RKO (cell line): ENCODE results near the gene NEK8.

Experiments used
- DNase-seq: peaks from one replicate; pipeline ENCODE4 v3.0.0-alpha.2; 2016; ENCODE audit warnings: low spot score

The NEK8 gene

GRCh38 chr17:28728364-28729200 lies at the start of gene NEK8:
NEK8 (plus strand) TSS chr17:28728788; CDS start chr17:28728814, 26 bp downstream.
- peak; percentile 94 for DNase-seq

- no peak for DNase-seq
These were observed 45.9 kb upstream of the NEK8 start for GRCh38 chr17:28682655-28683054.

GRCh38 chr17:28684963-28685362 lies 43.6 kb upstream of the NEK8 start:
- peak; percentile 49 for DNase-seq

GRCh38 chr17:28685366-28685765 lies 43.2 kb upstream of the NEK8 start:
- DNase-seq = no peak

- DNase-seq = no peak
These were observed 42.3 kb upstream of the NEK8 start for GRCh38 chr17:28686296-28686695.

- DNase-seq = no peak
These were observed 40.1 kb upstream of the NEK8 start for GRCh38 chr17:28688481-28688880.

GRCh38 chr17:28689011-28689410 lies 39.6 kb upstream of the NEK8 start:
- DNase-seq = no peak

- no peak for DNase-seq
These were observed 34.7 kb upstream of the NEK8 start for GRCh38 chr17:28693869-28694268.

GRCh38 chr17:28698253-28698941 lies 30.2 kb upstream of the NEK8 start:
- no peak for DNase-seq

GRCh38 chr17:28700278-28700677 lies 28.3 kb upstream of the NEK8 start:
- DNase-seq = no peak

GRCh38 chr17:28700830-28701492 lies 27.6 kb upstream of the NEK8 start:
- no peak for DNase-seq

- no peak for DNase-seq
These were observed 26.4 kb upstream of the NEK8 start for GRCh38 chr17:28702026-28702751.

- no peak for DNase-seq
These were observed 25.8 kb upstream of the NEK8 start for GRCh38 chr17:28702752-28703150.

- no peak for DNase-seq
These were observed 24.9 kb upstream of the NEK8 start for GRCh38 chr17:28703552-28704218.

- DNase-seq = no peak
These were observed 24.2 kb upstream of the NEK8 start for GRCh38 chr17:28704219-28704858.

- DNase-seq = no peak
These were observed 23.4 kb upstream of the NEK8 start for GRCh38 chr17:28705074-28705659.

GRCh38 chr17:28705728-28706334 lies 22.8 kb upstream of the NEK8 start:
- DNase-seq = no peak

GRCh38 chr17:28706471-28707338 lies 21.9 kb upstream of the NEK8 start:
- DNase-seq = no peak

GRCh38 chr17:28707339-28707720 lies 21.3 kb upstream of the NEK8 start:
- no peak for DNase-seq
